Mucosa of descending colon (tissue), 3 donors: Measurements from ENCODE around the gene CYTH3. TPM values are rescaled to one million over a fixed set of nuclear protein-coding genes. Genes with fewer than 3 reads are reported as not detected.

Source experiments
- ATAC-seq: fragments of 200-7000 bp; cut with Tn5 transposase; one replicate; pipeline ENCODE4 v1.9.1; 2020; ENCODE audit warnings: mild to moderate bottlenecking, moderate library complexity
- DNase-seq, 3 donors: peaks; one replicate each; pipeline ENCODE4 v3.0.0-alpha.2; 2020
- H3K36me3 ChIP-seq: fragments of 200-600 bp; one replicate; pipeline ENCODE4 v1.8.0; 2021; ENCODE audit warnings: low read depth, mild to moderate bottlenecking
- H3K4me1 ChIP-seq: fragments of 200-600 bp; one replicate; pipeline ENCODE4 v1.8.0; 2021; ENCODE audit warnings: low read depth, mild to moderate bottlenecking
- H3K4me3 ChIP-seq: fragments of 200-600 bp; one replicate; pipeline ENCODE4 v1.8.0; 2021; ENCODE audit warnings: mild to moderate bottlenecking
- H3K9me3 ChIP-seq: fragments of 200-600 bp; one replicate; pipeline ENCODE4 v1.8.0; 2021; ENCODE audit warnings: mild to moderate bottlenecking
- CTCF ChIP-seq: fragments of 200-600 bp; IDR thresholded peaks from one replicate; pipeline ENCODE4 v1.8.0; 2022; ENCODE audit warnings: antibody characterized with exemption, mild to moderate bottlenecking
- intact Hi-C, 2 donors: fragments of 100-400 bp; cut with DNase I in 1 of 2; cut with micrococcal nuclease in 1 of 2; formaldehyde crosslinking; loops; one replicate each; pipeline versions ENCODE4 v1.11.0 to v1.11.1; 2022; cut with DNase I, micrococcal nuclease
- total RNA-seq, 3 donors: library from RNA; stranded (reverse); fragmentation: NEBNext Ultra II Directional in 2 of 3; extraction: Animal tissue kit (Norgen Biotek cat#: 25700) in 2 of 3; gene quantifications; one replicate each; pipeline versions ENCODE4 v1.2.1 to v1.2.4, GENCODE V29; 2021 to 2023
- donor health status: DM: no; HTN: no; CAD: no; lungs with moderate emphysema.
- donor health status: DM: no; HTN: no; CAD: no.
- donor health status: DM: no; HTN: yes; CAD: no.

Gene CYTH3
- total RNA-seq, 3 donors from 2014 or later: 10.4 to 23.2 (median 11.9) TPM

DNA sequence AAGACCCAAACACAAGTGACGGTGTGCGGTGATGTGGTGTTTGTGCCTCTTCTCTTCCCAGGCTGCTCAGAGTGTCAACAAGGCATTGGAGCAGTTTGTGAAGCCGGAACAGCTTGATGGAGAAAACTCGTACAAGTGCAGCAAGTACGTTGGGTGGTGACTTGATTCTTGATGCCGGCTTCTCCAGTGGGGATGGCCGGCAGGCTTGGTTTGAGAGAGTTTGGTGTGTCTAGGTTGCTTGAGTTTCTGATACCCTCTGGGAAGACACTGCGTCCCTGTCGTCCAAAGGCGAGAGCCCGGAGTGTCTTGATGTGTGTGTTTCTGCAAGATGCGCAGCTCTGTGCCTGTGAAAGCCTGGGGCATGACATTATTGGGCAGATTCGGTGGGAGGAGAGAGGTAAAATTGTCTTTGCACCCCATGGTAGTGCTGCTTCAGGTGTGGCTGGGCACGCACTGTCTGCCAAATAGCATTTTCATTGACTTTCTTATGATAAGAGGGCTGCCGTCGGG lies 129.5 kb downstream of the CYTH3 start:
- DNase-seq (no peak), ATAC-seq (no peak)
- Histone ChIP-seq H3K9me3 (no peaks in the 10 kb centered on the region), H3K4me3 (no peak overlapping the region), H3K4me1 (no peaks in the 10 kb centered on the region), H3K36me3 (peaks cover 6% of the 10 kb centered on the region)
- intact Hi-C loops: no loop called here
- TF ChIP-seq CTCF: no peak

GRCh38 chr7:6139189-6139996 lies 133.0 kb downstream of the CYTH3 start:
- DNase-seq: no peak
- intact Hi-C loops: no loop called here
- Histone ChIP-seq H3K4me3 (no peak overlapping the region), H3K4me1 (no peaks in the 10 kb centered on the region), H3K9me3 (no peaks in the 10 kb centered on the region), H3K36me3 (no peaks in the 10 kb centered on the region)
- no peak for TF ChIP-seq CTCF
- ATAC-seq: no peak

DNA sequence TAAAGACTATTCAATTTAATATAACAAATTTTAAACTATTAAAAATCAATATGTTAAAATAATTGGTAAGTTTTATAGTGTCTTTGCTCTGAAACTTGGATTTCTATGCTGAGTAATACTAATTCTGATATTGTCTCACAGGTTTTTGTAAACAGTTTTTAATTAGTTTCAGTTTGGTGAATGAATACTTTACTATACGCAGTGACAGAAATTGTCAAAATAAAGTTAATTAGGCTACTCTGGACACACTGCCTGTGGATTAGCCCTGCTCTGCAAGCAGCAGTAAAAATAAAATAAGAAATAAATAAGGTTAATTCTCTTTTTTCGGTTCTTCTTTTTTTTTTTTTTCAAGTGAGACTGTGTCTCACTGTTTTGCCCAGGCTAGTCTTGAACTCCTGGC lies 135.9 kb downstream of the CYTH3 start:
- intact Hi-C loops: no loop called here
- TF ChIP-seq CTCF: no peak
- Histone ChIP-seq H3K4me1 (no peaks in the 10 kb centered on the region), H3K4me3 (no peak overlapping the region), H3K9me3 (no peaks in the 10 kb centered on the region), H3K36me3 (no peaks in the 10 kb centered on the region)
- no peak for DNase-seq
- no peak for ATAC-seq

GRCh38 chr7:6133249-6133648 lies 139.2 kb downstream of the CYTH3 start:
- Histone ChIP-seq H3K4me3 (no peak overlapping the region), H3K4me1 (no peaks in the 10 kb centered on the region), H3K9me3 (no peaks in the 10 kb centered on the region), H3K36me3 (no peaks in the 10 kb centered on the region)
- TF ChIP-seq CTCF: no peak
- DNase-seq (no peak), ATAC-seq (no peak)
- intact Hi-C loops: no loop called here

GRCh38 chr7:6130007-6130587 lies 142.3 kb downstream of the CYTH3 start:
- Histone ChIP-seq H3K4me3 (no peak overlapping the region), H3K9me3 (no peaks in the 10 kb centered on the region), H3K36me3 (no peaks in the 10 kb centered on the region), H3K4me1 (no peaks in the 10 kb centered on the region)
- intact Hi-C loops: no loop called here
- TF ChIP-seq CTCF: no peak
- ATAC-seq (no peak), DNase-seq (no peak)
